ENCODE data around the gene SASS6.

- TF ChIP-seq CTCF (conservative IDR thresholded peaks at IDR 0.05; ENCODE audit: low read depth, low read length) (no peak), EZH2 (IDR thresholded peaks at IDR 0.05; ENCODE audit: borderline replicate concordance, low read depth, low read length, poor library complexity, severe bottlenecking) (no peak)
Measured at GRCh38 chr1:100130552-100131077, 2.1 kb downstream of the SASS6 start.
